T-helper 1 cell treated with Interleukin-12 subunit alpha and Interleukin-12 subunit beta and Interleukin-4 antibody, amounts not matched to agents 30 μg/mL and 1 μg/mL, for 36 hours (primary cell): ENCODE measurements around the gene C1orf198.

Source experiments
- H3K27ac Mint-ChIP-seq: one replicate; pipeline ENCODE4 v1.8.0; 2021; ENCODE audit warnings: mild to moderate bottlenecking, mixed read lengths
- H3K27me3 Mint-ChIP-seq: one replicate; pipeline ENCODE4 v1.8.0; 2021; ENCODE audit warnings: low read depth, mixed read lengths
- H3K36me3 Mint-ChIP-seq: one replicate; pipeline ENCODE4 v1.8.0; 2021; ENCODE audit warnings: low read depth, mixed read lengths
- H3K4me1 Mint-ChIP-seq: one replicate; pipeline ENCODE4 v1.8.0; 2021; ENCODE audit warnings: low read depth, mixed read lengths
- H3K4me3 Mint-ChIP-seq: one replicate; pipeline ENCODE4 v1.8.0; 2021; ENCODE audit warnings: mild to moderate bottlenecking, moderate library complexity, mixed read lengths
- H3K9me3 Mint-ChIP-seq: one replicate; pipeline ENCODE4 v1.8.0; 2021; ENCODE audit warnings: mixed read lengths

Gene C1orf198

DNA sequence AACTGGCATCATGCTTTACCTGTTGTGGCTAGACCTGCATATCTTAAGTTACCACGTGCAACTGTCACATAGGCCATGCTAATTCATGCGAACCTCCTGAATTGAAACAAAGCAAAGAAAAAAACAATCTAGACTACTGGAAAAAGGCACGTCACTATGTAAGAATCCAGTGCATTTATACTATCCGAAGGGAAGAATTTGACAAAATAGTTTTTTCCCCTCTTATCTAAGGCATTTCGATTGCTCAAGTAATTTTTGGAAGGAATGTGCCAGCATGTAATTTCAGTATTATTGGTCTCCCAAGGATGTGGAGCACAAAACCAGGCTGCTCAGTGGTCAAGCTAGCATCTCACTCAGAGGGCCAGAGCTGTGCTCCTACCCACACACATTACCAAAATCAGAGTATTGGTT is 31.5 kb upstream of the C1orf198 start:
- Mint-ChIP-seq H3K27ac (no peak overlapping the region), H3K27me3 (peaks cover 4% of the 10 kb centered on the region), H3K4me1 (no peaks in the 10 kb centered on the region), H3K36me3 (peaks cover 6% of the 10 kb centered on the region), H3K9me3 (no peaks in the 10 kb centered on the region), H3K4me3 (no peak overlapping the region)

DNA sequence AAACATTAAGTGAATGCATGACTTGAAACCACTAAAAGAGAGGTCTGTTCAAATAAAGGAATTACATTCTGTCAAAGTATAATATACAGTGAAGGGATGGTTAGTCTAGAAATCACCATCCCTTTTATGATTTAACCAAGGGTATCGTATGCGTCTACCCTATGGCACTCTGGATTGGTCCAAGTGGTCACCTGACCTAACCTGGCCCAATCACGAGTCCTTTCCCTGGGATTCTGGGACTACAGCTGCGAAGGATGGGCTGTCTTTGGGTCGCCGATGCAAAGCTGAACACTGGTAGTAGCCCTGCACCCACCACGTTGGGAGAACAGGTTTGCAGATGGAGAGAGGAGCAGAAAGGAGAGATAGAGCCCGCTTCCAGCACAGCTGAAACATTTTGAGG is 30.4 kb upstream of the C1orf198 start:
- H3K36me3 Mint-ChIP-seq: peaks cover 5% of the 10 kb centered on the region
- H3K27ac Mint-ChIP-seq: no peak overlapping the region
- peaks cover 4% of the 10 kb centered on the region for H3K27me3 Mint-ChIP-seq
- no peaks in the 10 kb centered on the region for H3K4me1 Mint-ChIP-seq
- H3K9me3 Mint-ChIP-seq: no peaks in the 10 kb centered on the region
- no peak overlapping the region for H3K4me3 Mint-ChIP-seq

DNA sequence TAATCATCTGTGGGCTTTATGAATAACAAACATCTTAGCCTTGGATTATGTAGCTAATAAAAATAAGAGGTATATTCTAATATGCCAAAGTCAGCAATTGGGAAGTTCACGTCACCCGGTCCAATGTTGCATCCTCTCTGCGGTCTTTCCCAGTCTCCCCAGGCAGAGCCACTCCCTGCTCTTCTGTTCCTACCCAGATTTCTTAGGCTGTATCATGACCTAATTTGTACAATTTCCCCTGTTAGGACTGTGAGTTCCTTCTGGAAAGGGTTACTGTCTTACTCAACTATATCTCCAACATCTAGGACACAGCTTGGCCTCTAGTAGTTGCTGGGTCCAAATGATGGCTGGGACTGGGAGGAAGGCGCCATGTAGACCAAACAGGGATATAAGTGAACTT is 29.8 kb upstream of the C1orf198 start:
- Mint-ChIP-seq H3K27me3 (peaks cover 4% of the 10 kb centered on the region), H3K27ac (no peak overlapping the region), H3K9me3 (no peaks in the 10 kb centered on the region), H3K36me3 (peaks cover 1% of the 10 kb centered on the region), H3K4me1 (no peaks in the 10 kb centered on the region), H3K4me3 (no peak overlapping the region)

- Mint-ChIP-seq H3K27me3 (peaks cover 4% of the 10 kb centered on the region), H3K36me3 (no peaks in the 10 kb centered on the region), H3K27ac (no peak overlapping the region), H3K4me3 (no peak overlapping the region), H3K9me3 (no peaks in the 10 kb centered on the region), H3K4me1 (no peaks in the 10 kb centered on the region)
Observed at GRCh38 chr1:230896779-230897178, 28.5 kb upstream of the C1orf198 start.

- Mint-ChIP-seq H3K4me3 (no peak overlapping the region), H3K4me1 (no peaks in the 10 kb centered on the region), H3K27me3 (peaks cover 4% of the 10 kb centered on the region), H3K36me3 (no peaks in the 10 kb centered on the region), H3K27ac (no peak overlapping the region), H3K9me3 (no peaks in the 10 kb centered on the region)
Observed at GRCh38 chr1:230895452-230895851, 27.1 kb upstream of the C1orf198 start.

DNA sequence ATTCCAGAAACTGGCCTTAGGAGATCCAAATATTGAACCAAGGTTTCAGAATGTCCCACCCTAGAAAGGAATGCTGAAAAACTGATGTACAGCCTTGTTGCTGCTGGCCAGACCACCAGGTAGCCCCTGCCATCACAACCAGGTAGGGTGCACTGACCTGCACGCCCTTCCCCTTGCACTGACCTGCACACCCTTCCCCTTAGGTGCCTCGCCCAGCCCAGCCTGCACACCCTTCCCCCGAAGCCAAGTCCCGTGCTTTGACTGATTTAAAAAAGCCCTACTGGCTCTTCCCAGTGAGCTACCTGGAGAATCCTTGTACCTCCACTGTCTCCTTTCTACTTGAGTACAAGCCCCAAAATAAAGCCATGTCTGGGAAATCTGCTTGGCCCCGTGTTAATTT is 26.3 kb upstream of the C1orf198 start:
- H3K36me3 Mint-ChIP-seq: no peaks in the 10 kb centered on the region
- no peaks in the 10 kb centered on the region for H3K4me1 Mint-ChIP-seq
- H3K9me3 Mint-ChIP-seq: no peaks in the 10 kb centered on the region
- no peak overlapping the region for H3K4me3 Mint-ChIP-seq
- peaks cover 4% of the 10 kb centered on the region for H3K27me3 Mint-ChIP-seq
- H3K27ac Mint-ChIP-seq: no peak overlapping the region

DNA sequence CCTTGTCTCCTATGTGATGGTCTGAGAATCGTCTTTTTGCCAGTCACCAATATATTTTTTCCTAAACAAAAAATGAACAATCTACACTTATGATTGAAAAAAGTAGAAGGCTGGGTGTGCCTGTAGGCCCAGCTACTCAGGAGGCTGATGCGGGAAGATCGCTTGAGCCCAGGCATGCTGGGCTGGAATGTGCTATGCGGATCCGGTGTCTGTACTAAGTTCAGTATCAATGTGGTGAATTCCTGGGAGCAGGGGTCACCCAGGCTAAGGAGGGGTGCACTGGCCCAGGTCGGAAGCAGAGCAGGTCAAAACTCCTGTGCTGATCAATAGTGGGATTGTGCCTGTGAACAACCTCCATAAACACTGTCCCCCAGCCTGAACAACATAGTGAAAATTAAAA is 25.7 kb upstream of the C1orf198 start:
- no peak overlapping the region for H3K27ac Mint-ChIP-seq
- no peak overlapping the region for H3K4me3 Mint-ChIP-seq
- H3K9me3 Mint-ChIP-seq: no peaks in the 10 kb centered on the region
- H3K36me3 Mint-ChIP-seq: no peaks in the 10 kb centered on the region
- H3K27me3 Mint-ChIP-seq: peaks cover 4% of the 10 kb centered on the region
- H3K4me1 Mint-ChIP-seq: no peaks in the 10 kb centered on the region

DNA sequence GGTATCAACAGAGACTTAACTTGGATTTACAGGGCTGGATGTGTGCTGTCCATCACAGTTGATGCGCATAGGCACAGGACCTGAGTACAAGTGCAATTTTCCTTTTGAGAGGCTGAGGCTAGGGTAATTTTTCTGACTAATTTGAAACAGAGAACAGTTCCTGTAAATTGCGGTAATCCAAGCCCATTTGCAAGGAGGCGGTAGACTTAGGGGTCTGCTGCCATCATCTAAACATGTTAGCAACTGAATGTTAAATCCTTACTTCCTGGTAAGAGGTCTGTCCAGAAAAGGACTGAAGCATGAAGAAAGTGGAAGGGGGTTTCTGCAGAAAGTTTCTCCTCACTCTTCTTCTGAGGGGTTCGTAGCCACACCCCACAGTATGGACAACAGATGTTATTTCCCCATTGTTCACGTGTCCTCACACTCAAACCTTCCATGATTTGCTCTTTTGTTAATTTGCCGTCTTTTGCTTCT is 23.7 kb upstream of the C1orf198 start:
- no peaks in the 10 kb centered on the region for H3K36me3 Mint-ChIP-seq
- H3K4me3 Mint-ChIP-seq: no peak overlapping the region
- H3K9me3 Mint-ChIP-seq: no peaks in the 10 kb centered on the region
- no peak overlapping the region for H3K27ac Mint-ChIP-seq
- no peaks in the 10 kb centered on the region for H3K27me3 Mint-ChIP-seq
- no peaks in the 10 kb centered on the region for H3K4me1 Mint-ChIP-seq

DNA sequence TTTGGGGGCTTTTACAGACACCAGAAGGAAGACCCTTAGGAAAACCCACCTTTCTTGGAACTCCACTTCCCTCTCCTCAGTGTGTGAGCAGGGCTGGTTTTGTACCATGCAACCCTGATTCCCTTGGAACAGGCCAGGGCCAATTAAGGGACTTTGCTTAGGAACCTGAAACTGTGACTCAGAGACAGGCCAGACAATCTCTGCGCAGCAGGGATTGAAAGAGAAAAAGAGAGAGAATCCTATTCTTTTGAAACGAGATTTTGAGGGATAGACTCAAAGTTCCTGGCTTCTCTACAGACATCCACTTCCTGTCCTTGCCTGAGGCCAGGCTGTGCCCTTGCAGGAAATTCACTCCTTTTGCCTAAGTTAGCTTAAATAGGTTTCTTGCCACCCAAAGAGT is 23.1 kb upstream of the C1orf198 start:
- no peaks in the 10 kb centered on the region for H3K9me3 Mint-ChIP-seq
- H3K27me3 Mint-ChIP-seq: no peaks in the 10 kb centered on the region
- no peak overlapping the region for H3K4me3 Mint-ChIP-seq
- no peaks in the 10 kb centered on the region for H3K4me1 Mint-ChIP-seq
- H3K36me3 Mint-ChIP-seq: no peaks in the 10 kb centered on the region
- H3K27ac Mint-ChIP-seq: no peak overlapping the region

- Mint-ChIP-seq H3K4me1 (no peaks in the 10 kb centered on the region), H3K27ac (no peak overlapping the region), H3K36me3 (no peaks in the 10 kb centered on the region), H3K9me3 (no peaks in the 10 kb centered on the region), H3K4me3 (no peak overlapping the region), H3K27me3 (peaks cover 22% of the 10 kb centered on the region)
Observed at GRCh38 chr1:230884646-230885045, 16.3 kb upstream of the C1orf198 start.

GRCh38 chr1:230883967-230884366 is 15.6 kb upstream of the C1orf198 start:
- Mint-ChIP-seq H3K4me3 (no peak overlapping the region), H3K36me3 (no peaks in the 10 kb centered on the region), H3K27ac (no peak overlapping the region), H3K27me3 (peaks cover 27% of the 10 kb centered on the region), H3K9me3 (no peaks in the 10 kb centered on the region), H3K4me1 (no peaks in the 10 kb centered on the region)

DNA sequence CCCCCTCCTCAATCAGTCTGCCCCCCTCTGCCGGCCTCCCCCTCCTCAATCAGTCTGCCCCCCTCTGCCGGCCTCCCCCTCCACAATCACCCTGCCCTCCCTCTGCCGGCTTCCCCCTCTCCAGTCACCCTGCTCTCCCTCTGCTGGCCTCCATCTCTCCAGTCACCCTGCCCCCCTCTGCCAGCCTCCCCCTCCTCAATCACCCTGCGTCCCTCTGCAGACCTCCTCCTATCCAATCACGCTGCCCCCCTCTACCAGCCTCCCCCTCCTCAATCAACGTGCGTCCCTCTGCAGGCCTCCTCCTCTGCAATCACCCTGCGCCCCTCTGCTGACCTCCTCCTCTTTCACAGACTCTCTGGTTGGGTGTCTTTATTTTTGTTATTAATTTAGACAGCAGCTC is 11.5 kb upstream of the C1orf198 start:
- Mint-ChIP-seq H3K4me3 (no peak overlapping the region), H3K36me3 (no peaks in the 10 kb centered on the region), H3K4me1 (no peaks in the 10 kb centered on the region), H3K9me3 (no peaks in the 10 kb centered on the region), H3K27me3 (peaks cover 44% of the 10 kb centered on the region), H3K27ac (no peak overlapping the region)

- no peak overlapping the region for H3K4me3 Mint-ChIP-seq
- no peaks in the 10 kb centered on the region for H3K9me3 Mint-ChIP-seq
- H3K27ac Mint-ChIP-seq: no peak overlapping the region
- peaks cover 44% of the 10 kb centered on the region for H3K27me3 Mint-ChIP-seq
- H3K4me1 Mint-ChIP-seq: no peaks in the 10 kb centered on the region
- H3K36me3 Mint-ChIP-seq: no peaks in the 10 kb centered on the region
Observed at GRCh38 chr1:230878591-230878990, 10.3 kb upstream of the C1orf198 start.

- Mint-ChIP-seq H3K4me1 (no peaks in the 10 kb centered on the region), H3K27me3 (peaks cover 44% of the 10 kb centered on the region), H3K9me3 (no peaks in the 10 kb centered on the region), H3K36me3 (no peaks in the 10 kb centered on the region), H3K4me3 (no peak overlapping the region), H3K27ac (no peak overlapping the region)
Observed at GRCh38 chr1:230877924-230878590, 9.7 kb upstream of the C1orf198 start.

GRCh38 chr1:230877146-230877923 is 9.0 kb upstream of the C1orf198 start:
- H3K4me1 Mint-ChIP-seq: no peaks in the 10 kb centered on the region
- no peaks in the 10 kb centered on the region for H3K36me3 Mint-ChIP-seq
- H3K27me3 Mint-ChIP-seq: peaks cover 41% of the 10 kb centered on the region
- no peaks in the 10 kb centered on the region for H3K9me3 Mint-ChIP-seq
- H3K4me3 Mint-ChIP-seq: no peak overlapping the region
- no peak overlapping the region for H3K27ac Mint-ChIP-seq
